DOHH2 (cell line): Measurements from ENCODE around the gene CFAP100.

Experiments used
- H3F3A ChIP-seq: fragments of 200-600 bp; sonication (generic), shearing (Covaris generic); 2 replicates; pipeline ENCODE4 v1.6.0; 2016; ENCODE audit warnings: antibody characterized with exemption, mild to moderate bottlenecking; ENCODE audit not compliant: control insufficient read depth, insufficient read depth
- H3K27ac ChIP-seq: fragments of 200-600 bp; sonication (generic); 2 replicates; pipeline ENCODE4 v1.5.1; 2014; ENCODE audit warnings: low read depth, mild to moderate bottlenecking, low read length, moderate library complexity
- H3K27me3 ChIP-seq: fragments of 200-600 bp; sonication (generic); 2 replicates; pipeline ENCODE4 v1.6.1; 2014; ENCODE audit warnings: mild to moderate bottlenecking, low read length, mixed read lengths; ENCODE audit not compliant: control insufficient read depth
- H3K36me3 ChIP-seq: fragments of 200-600 bp; sonication (generic); 2 replicates; pipeline ENCODE4 v1.6.1; 2014; ENCODE audit warnings: mild to moderate bottlenecking, low read length, moderate library complexity, mixed read lengths; ENCODE audit not compliant: control insufficient read depth
- H3K4me1 ChIP-seq: fragments of 200-600 bp; sonication (generic); 2 replicates; pipeline ENCODE4 v1.6.1; 2014; ENCODE audit warnings: mild to moderate bottlenecking, low read length, mixed read lengths; ENCODE audit not compliant: control insufficient read depth
- H3K4me2 ChIP-seq: fragments of 200-600 bp; sonication (generic); 2 replicates; pipeline ENCODE4 v1.6.0; 2014; ENCODE audit warnings: mild to moderate bottlenecking, low read length, moderate library complexity
- H3K4me3 ChIP-seq: fragments of 200-600 bp; sonication (generic); 2 replicates; pipeline ENCODE4 v1.5.1; 2014; ENCODE audit warnings: mild to moderate bottlenecking, low read length, mixed read lengths
- H3K79me2 ChIP-seq: fragments of 200-600 bp; sonication (generic); 2 replicates; pipeline ENCODE4 v1.6.1; 2014; ENCODE audit warnings: mild to moderate bottlenecking, low read length, mixed read lengths; ENCODE audit not compliant: control insufficient read depth
- H3K9me2 ChIP-seq: fragments of 200-600 bp; sonication (generic); replicated peaks from 2 replicates; pipeline ENCODE4 v1.6.1; 2014; ENCODE audit warnings: mild to moderate bottlenecking, low read length, mixed read lengths; ENCODE audit not compliant: control insufficient read depth
- H3K9me3 ChIP-seq: fragments of 200-600 bp; sonication (generic); 2 replicates; pipeline ENCODE4 v1.6.1; 2014; ENCODE audit warnings: antibody characterized with exemption, low read length, mixed read lengths; ENCODE audit not compliant: control insufficient read depth, insufficient read depth
- H4K20me1 ChIP-seq: fragments of 200-600 bp; sonication (generic); 2 replicates; pipeline ENCODE4 v1.6.0; 2014; ENCODE audit warnings: low read depth, mild to moderate bottlenecking, antibody characterized with exemption, low read length, moderate library complexity; ENCODE audit not compliant: control insufficient read depth, insufficient read depth
- CTCF ChIP-seq: fragments of 200-600 bp; sonication (generic); IDR thresholded peaks from one replicate; pipeline ENCODE4 v1.5.1; 2014; ENCODE audit warnings: antibody characterized with exemption, mild to moderate bottlenecking, low read depth, low read length; ENCODE audit not compliant: poor library complexity, severe bottlenecking
- EZH2phosphoT487 ChIP-seq: fragments of 200-600 bp; sonication (generic); IDR thresholded peaks from 2 replicates; pipeline ENCODE4 v1.6.1; 2017; ENCODE audit warnings: borderline replicate concordance, mild to moderate bottlenecking, antibody characterized with exemption, low read length, moderate library complexity, mixed read lengths

CFAP100 gene

GRCh38 chr3:126479642-126480041 lies 84.9 kb downstream of the CFAP100 start:
- no peak overlapping the region for H3K27ac ChIP-seq
- H3K27me3 ChIP-seq: no peaks in the 10 kb centered on the region
- peaks cover 6% of the 10 kb centered on the region for H3K4me1 ChIP-seq
- no peak for TF ChIP-seq EZH2phosphoT487
- no peak for TF ChIP-seq CTCF
- peaks cover 5% of the 10 kb centered on the region for H3K79me2 ChIP-seq
- peaks cover 4% of the 10 kb centered on the region for H3K36me3 ChIP-seq
- no peak overlapping the region for H3K4me2 ChIP-seq
- H4K20me1 ChIP-seq: no peaks in the 10 kb centered on the region
- H3K4me3 ChIP-seq: no peak overlapping the region
- no peaks in the 10 kb centered on the region for H3K9me2 ChIP-seq
- H3K9me3 ChIP-seq: no peaks in the 10 kb centered on the region
- 0 out of 2 replicates have a peak, but pooled peaks cover 2% of the 10 kb centered on the region for H3F3A ChIP-seq

DNA sequence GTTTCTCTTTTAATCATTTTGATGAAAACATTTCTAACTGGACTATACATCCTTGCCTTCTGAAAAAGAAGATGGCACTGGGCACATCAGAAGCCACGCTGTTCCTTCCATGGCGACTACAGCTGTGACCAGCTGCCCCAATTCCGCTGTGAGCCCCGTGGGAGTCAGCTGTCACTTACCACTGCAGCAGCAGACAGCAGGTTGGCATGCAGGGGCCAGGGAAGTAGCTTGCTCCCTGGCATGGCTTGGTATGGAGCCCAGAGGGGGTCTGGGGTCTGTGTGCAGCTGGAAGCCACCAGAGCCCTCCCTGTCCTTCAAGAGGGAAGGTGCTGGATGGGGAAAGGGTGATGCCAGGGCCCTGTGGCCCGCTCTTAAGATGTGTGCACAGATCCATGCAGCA lies 85.5 kb downstream of the CFAP100 start:
- TF ChIP-seq CTCF (no peak), EZH2phosphoT487 (no peak)
- H3K27ac ChIP-seq: no peak overlapping the region
- H3K36me3 ChIP-seq: no peaks in the 10 kb centered on the region
- H4K20me1 ChIP-seq: no peaks in the 10 kb centered on the region
- no peaks in the 10 kb centered on the region for H3K9me3 ChIP-seq
- H3K4me1 ChIP-seq: peaks cover 6% of the 10 kb centered on the region
- H3K9me2 ChIP-seq: no peaks in the 10 kb centered on the region
- H3K27me3 ChIP-seq: no peaks in the 10 kb centered on the region
- no peaks in the 10 kb centered on the region; the same call in 1 of the 2 replicates for H3K79me2 ChIP-seq
- no peak overlapping the region for H3K4me2 ChIP-seq
- 0 out of 2 replicates have a peak, but pooled peaks cover 2% of the 10 kb centered on the region for H3F3A ChIP-seq
- no peak overlapping the region for H3K4me3 ChIP-seq

DNA sequence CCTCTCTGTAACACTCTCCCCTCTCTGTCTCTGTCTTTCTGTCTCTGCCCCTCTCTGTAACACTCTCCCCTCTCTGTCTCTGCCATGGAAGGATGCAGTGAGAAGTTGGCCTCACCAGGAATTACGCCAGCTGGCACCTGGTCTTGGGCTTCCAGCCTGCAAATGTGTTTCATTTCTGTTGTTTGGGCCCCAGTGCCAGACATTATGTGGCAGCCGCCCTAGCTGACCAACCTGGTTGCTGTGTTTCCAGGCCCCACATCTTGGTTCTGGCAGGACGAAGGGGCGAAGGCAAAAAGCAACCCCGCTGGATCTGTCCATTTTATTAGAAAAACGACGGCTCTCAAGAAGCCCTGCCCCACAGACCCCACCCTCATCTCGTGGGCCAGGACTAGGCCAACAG lies 86.2 kb downstream of the CFAP100 start:
- Histone ChIP-seq H3F3A (0 out of 2 replicates have a peak, but pooled peaks cover 2% of the 10 kb centered on the region), H3K27ac (no peak overlapping the region), H3K4me1 (peaks cover 6% of the 10 kb centered on the region), H3K4me2 (no peak overlapping the region), H3K79me2 (no peaks in the 10 kb centered on the region), H4K20me1 (no peaks in the 10 kb centered on the region), H3K27me3 (no peaks in the 10 kb centered on the region), H3K9me2 (no peaks in the 10 kb centered on the region), H3K4me3 (no peak overlapping the region), H3K36me3 (no peaks in the 10 kb centered on the region), H3K9me3 (no peaks in the 10 kb centered on the region)
- TF ChIP-seq EZH2phosphoT487 (no peak), CTCF (no peak)
